GM18868 (cell line): ENCODE results near the gene ANKS1A.

ENCODE experiments used
- ATAC-seq: cut with Tn5 transposase; IDR thresholded peaks from one replicate; pipeline ENCODE4 v1.9.1; 2021; ENCODE audit warnings: mild to moderate bottlenecking, moderate library complexity; ENCODE audit not compliant: unreplicated experiment

Gene ANKS1A

GRCh38 chr6:34953061-34954025, 64.3 kb downstream of the ANKS1A start:
- no peak for ATAC-seq

- ATAC-seq = no peak
Observed at GRCh38 chr6:34955442-34955841, 66.4 kb downstream of the ANKS1A start.

- no peak for ATAC-seq
Observed at GRCh38 chr6:34957231-34957783, 68.3 kb downstream of the ANKS1A start.

- no peak for ATAC-seq
Observed at GRCh38 chr6:34958734-34959133, 69.7 kb downstream of the ANKS1A start.

- no peak for ATAC-seq
Observed at GRCh38 chr6:34959224-34959623, 70.2 kb downstream of the ANKS1A start.

GRCh38 chr6:34961082-34961481, 72.0 kb downstream of the ANKS1A start:
- ATAC-seq = no peak

GRCh38 chr6:34961574-34961973, 72.5 kb downstream of the ANKS1A start:
- ATAC-seq = no peak

GRCh38 chr6:34964564-34964963, 75.5 kb downstream of the ANKS1A start:
- no peak for ATAC-seq

GRCh38 chr6:34967461-34967860, 78.4 kb downstream of the ANKS1A start:
- ATAC-seq = no peak

- no peak for ATAC-seq
Observed at GRCh38 chr6:34969662-34970265, 80.7 kb downstream of the ANKS1A start.

GRCh38 chr6:34970488-34970887, 81.4 kb downstream of the ANKS1A start:
- ATAC-seq = no peak

GRCh38 chr6:34970957-34971356, 81.9 kb downstream of the ANKS1A start:
- ATAC-seq = no peak

- ATAC-seq = no peak
Observed at GRCh38 chr6:34973547-34974248, 84.6 kb downstream of the ANKS1A start.

GRCh38 chr6:34974249-34974642, 85.2 kb downstream of the ANKS1A start:
- ATAC-seq = no peak

- no peak for ATAC-seq
Observed at GRCh38 chr6:34976239-34976638, 87.2 kb downstream of the ANKS1A start.

GRCh38 chr6:34979218-34979617, 90.2 kb downstream of the ANKS1A start:
- ATAC-seq = no peak

- ATAC-seq = no peak
Observed at GRCh38 chr6:34979994-34980393, 90.9 kb downstream of the ANKS1A start.

GRCh38 chr6:34981366-34981765, 92.3 kb downstream of the ANKS1A start:
- no peak for ATAC-seq

- ATAC-seq = no peak
Observed at GRCh38 chr6:34981951-34982350, 92.9 kb downstream of the ANKS1A start.

- no peak for ATAC-seq
Observed at GRCh38 chr6:34982424-34982852, 93.4 kb downstream of the ANKS1A start.

GRCh38 chr6:34984416-34984815, 95.4 kb downstream of the ANKS1A start:
- no peak for ATAC-seq
